ENCODE results near the gene ORM2.

The ORM2 gene

GRCh38 chr9:114350636-114351401 is 21.1 kb downstream of the ORM2 start:
- no peak for DNase-seq

- DNase-seq = no peak
Measured at GRCh38 chr9:114351932-114352331, 22.3 kb downstream of the ORM2 start.

- DNase-seq = no peak
Measured at GRCh38 chr9:114355821-114356220, 26.2 kb downstream of the ORM2 start.

- DNase-seq = no peak
Measured at GRCh38 chr9:114356792-114357191, 27.1 kb downstream of the ORM2 start.

- DNase-seq = no peak
Measured at GRCh38 chr9:114357360-114357759, 27.7 kb downstream of the ORM2 start.

GRCh38 chr9:114357911-114358328 is 28.3 kb downstream of the ORM2 start:
- no peak for DNase-seq

- no peak for DNase-seq
Measured at GRCh38 chr9:114359801-114360200, 30.1 kb downstream of the ORM2 start.

GRCh38 chr9:114361542-114361941 is 31.9 kb downstream of the ORM2 start:
- no peak for DNase-seq

- DNase-seq = no peak
Measured at GRCh38 chr9:114362394-114362793, 32.7 kb downstream of the ORM2 start.

- no peak for DNase-seq
Measured at GRCh38 chr9:114363424-114363823, 33.8 kb downstream of the ORM2 start.

- DNase-seq = peak; percentile 94
Measured at GRCh38 chr9:114364134-114365041, 34.7 kb downstream of the ORM2 start.

GRCh38 chr9:114365194-114365593 is 35.5 kb downstream of the ORM2 start:
- DNase-seq = no peak

GRCh38 chr9:114366334-114367128 is 36.9 kb downstream of the ORM2 start:
- DNase-seq = peak; percentile 93

- DNase-seq = no peak
Measured at GRCh38 chr9:114367366-114367765, 37.7 kb downstream of the ORM2 start.

GRCh38 chr9:114367772-114368569 is 38.3 kb downstream of the ORM2 start:
- no peak for DNase-seq

- DNase-seq = no peak
Measured at GRCh38 chr9:114369216-114370130, 39.8 kb downstream of the ORM2 start.

GRCh38 chr9:114370251-114370967 is 40.7 kb downstream of the ORM2 start:
- no peak for DNase-seq

GRCh38 chr9:114370968-114371320 is 41.3 kb downstream of the ORM2 start:
- no peak for DNase-seq

- DNase-seq = no peak
Measured at GRCh38 chr9:114371343-114371944, 41.8 kb downstream of the ORM2 start.

Measured in MV-4-11 (cell line).